AG04450 (cell line): Measurements from ENCODE around the gene ZNF180. TPM values are rescaled to one million over a fixed set of nuclear protein-coding genes. Genes with fewer than 3 reads are reported as not detected.

Source experiments
- CTCF ChIA-PET: fragments of 300-600, 350-600 bp; formaldehyde crosslinking; extraction: SDS; loops from one replicate; lab custom pipeline; 2022; ENCODE audit warnings: antibody characterized with exemption, inconsistent platforms; lab: Charles Lee
- POLR2A ChIA-PET: fragments of 350-600 bp; formaldehyde crosslinking; extraction: SDS; loops from one replicate; lab custom pipeline; 2021; ENCODE audit warnings: antibody characterized with exemption, inconsistent platforms; lab: Yijun Ruan, JAX
- DNase-seq: peaks from one replicate; pipeline ENCODE4 v3.0.0-alpha.2; 2011; ENCODE audit warnings: low read depth, low spot score
- H3K27ac ChIP-seq: one replicate; pipeline ENCODE4 v1.5.1; 2012; ENCODE audit warnings: low read depth, low read length, control low read depth
- H3K27me3 ChIP-seq: one replicate; pipeline ENCODE4 v1.6.0; 2012; ENCODE audit warnings: low read length; ENCODE audit not compliant: control insufficient read depth, insufficient read depth
- H3K4me3 ChIP-seq: 2 replicates; pipeline ENCODE4 v1.5.1; 2011; ENCODE audit warnings: mild to moderate bottlenecking, low read depth, low read length, control low read depth
- H3K9me3 ChIP-seq: 2 replicates; pipeline ENCODE4 v1.5.1; 2012; ENCODE audit warnings: low read length; ENCODE audit not compliant: control insufficient read depth, insufficient read depth
- polyA plus RNA-seq: library from polyadenylated mRNA; depleted of rRNA; stranded (reverse); fragments of >200 nt; gene quantifications from 2 replicates; pipeline ENCODE4 v1.2.3, GENCODE V29; 2011
- TF ChIP-seq, protein P1 (sequence below): IDR thresholded peaks from 2 replicates; pipeline ENCODE4 v1.5.1; 2011; ENCODE audit warnings: low read depth, low read length, control low read depth, inconsistent platforms

The ZNF180 gene
- polyA plus RNA-seq, 1 experiment = 2.1 TPM

DNA sequence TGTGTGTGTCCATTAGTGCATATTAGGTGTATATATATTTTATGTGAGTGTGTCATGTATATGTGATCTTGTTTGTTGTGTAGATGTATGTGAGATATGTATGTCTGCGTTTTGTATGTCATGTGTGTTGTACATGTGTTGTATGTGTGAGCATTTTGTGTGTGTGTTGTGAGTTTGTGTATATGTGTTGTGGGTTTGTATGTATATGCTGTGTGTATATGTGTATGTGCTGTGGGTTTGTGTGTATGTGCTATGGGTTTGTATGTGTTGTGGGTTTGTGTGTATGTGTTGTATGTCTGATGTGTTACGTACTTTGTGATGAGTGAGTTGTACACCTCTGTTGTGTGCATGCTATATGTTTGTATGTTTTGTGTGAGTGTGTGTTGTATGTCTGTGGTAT is 21.0 kb upstream of the ZNF180 start:
- no peak for DNase-seq
- CTCF ChIA-PET = no interaction called here
- POLR2A ChIA-PET = no interaction called here
- TF ChIP-seq, protein P1, sequence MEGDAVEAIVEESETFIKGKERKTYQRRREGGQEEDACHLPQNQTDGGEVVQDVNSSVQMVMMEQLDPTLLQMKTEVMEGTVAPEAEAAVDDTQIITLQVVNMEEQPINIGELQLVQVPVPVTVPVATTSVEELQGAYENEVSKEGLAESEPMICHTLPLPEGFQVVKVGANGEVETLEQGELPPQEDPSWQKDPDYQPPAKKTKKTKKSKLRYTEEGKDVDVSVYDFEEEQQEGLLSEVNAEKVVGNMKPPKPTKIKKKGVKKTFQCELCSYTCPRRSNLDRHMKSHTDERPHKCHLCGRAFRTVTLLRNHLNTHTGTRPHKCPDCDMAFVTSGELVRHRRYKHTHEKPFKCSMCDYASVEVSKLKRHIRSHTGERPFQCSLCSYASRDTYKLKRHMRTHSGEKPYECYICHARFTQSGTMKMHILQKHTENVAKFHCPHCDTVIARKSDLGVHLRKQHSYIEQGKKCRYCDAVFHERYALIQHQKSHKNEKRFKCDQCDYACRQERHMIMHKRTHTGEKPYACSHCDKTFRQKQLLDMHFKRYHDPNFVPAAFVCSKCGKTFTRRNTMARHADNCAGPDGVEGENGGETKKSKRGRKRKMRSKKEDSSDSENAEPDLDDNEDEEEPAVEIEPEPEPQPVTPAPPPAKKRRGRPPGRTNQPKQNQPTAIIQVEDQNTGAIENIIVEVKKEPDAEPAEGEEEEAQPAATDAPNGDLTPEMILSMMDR = no peak
- H3K27ac ChIP-seq = no peak overlapping the region
- no peak overlapping the region for H3K4me3 ChIP-seq
- peaks cover 6% of the 10 kb centered on the region for H3K27me3 ChIP-seq
- H3K9me3 ChIP-seq = peaks cover 2% of the 10 kb centered on the region; the same call in 1 of the 2 replicates

DNA sequence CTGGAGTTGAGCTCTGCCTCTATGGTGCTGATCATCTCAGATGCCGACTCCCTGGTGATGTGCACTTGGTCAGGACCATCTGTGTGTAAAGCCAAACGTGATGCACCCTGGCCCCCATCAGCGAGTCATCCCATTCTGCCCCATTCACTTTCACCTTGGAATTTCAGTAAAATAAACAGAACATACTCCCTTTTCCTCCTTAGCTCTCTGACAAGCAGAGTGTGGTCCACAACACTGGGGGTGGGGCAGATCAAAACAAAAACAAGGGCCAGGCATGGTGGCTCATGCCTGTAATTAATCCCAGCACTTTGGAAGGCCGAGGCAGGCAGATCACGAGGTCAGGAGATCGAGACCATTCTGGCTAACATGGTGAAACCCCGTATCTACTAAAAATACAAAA is 16.8 kb upstream of the ZNF180 start:
- ChIA-PET CTCF (interaction anchor here (0.5 kb wide), 1 partner anchor 12 kb away, joined by 3 read pairs; no protein-coding TSS in a partner anchor), POLR2A (interaction anchor here (0.5 kb wide), 1 partner anchor 16 kb away, joined by 3 read pairs; no protein-coding TSS in a partner anchor)
- H3K4me3 ChIP-seq = no peak overlapping the region
- DNase-seq = no peak
- H3K27me3 ChIP-seq = peaks cover 7% of the 10 kb centered on the region
- TF ChIP-seq, protein P1 = no peak
- H3K9me3 ChIP-seq = peaks cover 2% of the 10 kb centered on the region; the same call in 1 of the 2 replicates
- H3K27ac ChIP-seq = no peak overlapping the region

DNA sequence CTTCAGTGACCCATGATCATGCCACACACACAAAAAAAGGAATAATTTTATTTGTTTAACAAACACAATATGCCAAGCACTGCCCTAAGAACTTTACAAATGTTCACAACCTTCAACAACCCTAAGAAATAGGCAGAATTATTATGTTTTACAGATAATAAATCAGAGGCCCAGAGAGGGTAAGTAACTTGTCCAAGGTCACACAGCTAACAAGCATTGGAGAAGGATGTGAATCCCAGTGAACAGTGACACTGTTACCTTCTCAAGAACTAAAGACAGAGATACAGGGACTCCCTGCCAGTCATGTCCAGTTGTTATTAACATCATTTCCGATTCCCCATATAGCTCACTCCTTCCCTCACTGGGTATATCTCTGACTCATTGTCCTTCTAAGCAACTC is 15.6 kb upstream of the ZNF180 start:
- TF ChIP-seq, protein P1 = no peak
- Histone ChIP-seq H3K4me3 (no peak overlapping the region), H3K9me3 (peaks cover 2% of the 10 kb centered on the region; the same call in 1 of the 2 replicates), H3K27me3 (peaks cover 7% of the 10 kb centered on the region), H3K27ac (no peak overlapping the region)
- POLR2A ChIA-PET = no interaction called here
- CTCF ChIA-PET = no interaction called here
- no peak for DNase-seq

DNA sequence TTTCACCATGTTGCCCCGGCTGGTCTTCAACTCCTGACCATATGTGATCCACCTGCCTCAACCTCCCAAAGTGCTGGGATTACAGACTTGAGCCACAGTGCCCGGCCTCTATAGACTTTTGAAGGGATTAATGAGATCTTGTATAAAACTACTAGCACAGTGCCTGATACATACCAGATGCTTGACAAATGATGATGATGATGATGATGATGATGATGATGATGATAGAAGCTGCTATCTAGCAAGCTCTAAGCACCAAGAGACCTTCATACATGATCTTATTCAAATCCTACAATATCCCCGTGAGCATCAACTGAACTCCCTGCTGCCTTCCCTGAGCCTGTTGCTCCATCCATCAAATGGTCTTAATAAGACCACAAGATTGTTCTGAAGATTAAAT is 14.7 kb upstream of the ZNF180 start:
- ChIA-PET POLR2A (no interaction called here), CTCF (no interaction called here)
- no peaks in the 10 kb centered on the region for H3K9me3 ChIP-seq
- no peak overlapping the region for H3K27ac ChIP-seq
- peaks cover 7% of the 10 kb centered on the region for H3K27me3 ChIP-seq
- TF ChIP-seq, protein P1 = no peak
- H3K4me3 ChIP-seq = no peak overlapping the region
- DNase-seq = no peak

DNA sequence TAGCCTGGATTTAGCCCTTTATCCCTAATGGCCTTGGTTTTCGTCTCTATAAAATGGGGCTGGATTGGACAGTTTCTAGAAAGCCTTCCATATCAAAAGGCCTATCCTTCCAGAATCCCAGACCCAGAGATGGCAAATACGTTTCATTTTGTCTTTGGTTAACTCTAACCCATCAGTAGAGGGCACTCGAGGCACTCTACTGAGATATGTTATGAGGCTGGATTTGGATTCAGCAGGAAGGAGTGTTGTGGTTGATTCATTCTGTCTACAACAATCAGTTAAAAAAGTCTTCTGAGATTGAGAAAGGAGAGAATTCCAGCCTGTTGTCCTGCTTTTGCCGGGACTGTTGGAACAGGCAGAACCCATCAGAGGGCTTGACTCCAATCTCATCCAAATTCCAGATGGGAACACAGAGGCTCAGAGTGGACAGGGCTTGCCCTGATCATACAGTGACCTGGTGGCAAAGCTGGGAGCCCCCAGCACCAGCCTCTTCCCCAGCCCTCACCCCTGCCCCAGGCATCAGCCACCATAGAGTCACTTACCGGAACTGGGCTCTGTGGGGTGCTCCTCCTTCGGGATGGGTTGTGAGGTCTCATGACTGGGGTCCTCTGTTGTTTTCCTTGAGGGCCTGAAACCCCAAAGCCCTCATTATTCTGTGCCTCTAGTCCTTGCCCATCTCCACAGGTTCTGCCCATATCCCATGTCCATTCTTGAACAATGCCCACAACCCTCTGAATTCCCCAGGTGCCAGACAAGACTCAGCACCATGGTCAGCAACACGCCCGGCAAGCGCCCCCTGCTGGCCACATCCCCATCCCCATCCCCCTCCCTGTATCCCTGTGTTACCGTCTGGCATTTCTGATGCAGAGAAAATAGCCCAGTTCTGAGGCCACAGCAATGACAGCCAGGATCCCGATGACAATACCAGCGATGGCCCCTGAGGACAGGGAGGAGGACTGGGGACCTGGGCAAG is 12.3 kb upstream of the ZNF180 start:
- H3K9me3 ChIP-seq = no peaks in the 10 kb centered on the region
- ChIA-PET CTCF (interaction anchor here (0.8 kb wide), 1 partner anchor 211 kb away, joined by 3 read pairs; no protein-coding TSS in a partner anchor), POLR2A (no interaction called here)
- peaks cover 3% of the 10 kb centered on the region for H3K27me3 ChIP-seq
- peak; percentile 34 for DNase-seq
- TF ChIP-seq, protein P1 = peak; percentile 61
- H3K27ac ChIP-seq = no peak overlapping the region
- no peak overlapping the region for H3K4me3 ChIP-seq
